ENCODE results near the gene HRH2.

HRH2 gene

DNA sequence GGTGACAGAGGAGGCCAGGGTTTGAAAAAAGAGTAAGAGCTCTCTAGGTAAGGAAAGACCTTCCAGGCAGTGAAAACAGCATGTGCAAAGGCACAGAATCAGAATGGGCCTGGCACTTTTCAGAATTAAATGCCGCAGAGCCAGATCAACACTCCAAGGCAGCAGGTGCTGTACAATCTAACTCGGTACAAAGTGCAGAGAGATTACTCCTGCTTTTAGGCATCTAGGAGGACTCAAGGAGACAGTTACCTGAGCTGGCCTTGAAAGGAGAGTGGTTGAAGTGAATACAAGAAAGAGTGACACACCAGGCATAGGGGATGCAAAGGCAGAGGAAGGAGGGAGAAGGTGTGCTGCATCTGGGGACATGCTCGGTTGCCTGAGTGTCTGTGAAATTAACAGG is 21.5 kb downstream of the HRH2 start:
- no peak for DNase-seq

DNA sequence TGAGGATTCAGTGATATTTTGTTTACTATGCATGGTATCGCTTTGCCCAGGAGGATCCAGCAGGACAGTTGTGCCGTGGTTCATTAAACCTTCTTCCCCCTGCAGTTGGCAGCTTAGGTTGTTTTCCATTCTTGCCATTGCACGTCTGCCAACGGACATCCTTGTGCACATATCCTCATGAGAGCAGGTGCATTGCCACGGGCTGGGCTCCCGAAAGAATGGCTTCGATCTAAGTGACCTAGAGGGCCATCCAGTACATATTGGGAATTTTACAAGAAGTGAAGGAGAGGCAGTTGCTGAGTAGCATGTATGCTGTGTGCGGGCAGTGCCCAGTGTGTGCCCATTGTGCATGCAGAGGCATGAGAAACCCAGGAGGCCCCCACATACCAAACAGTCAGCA is 22.1 kb downstream of the HRH2 start:
- DNase-seq: no peak

DNA sequence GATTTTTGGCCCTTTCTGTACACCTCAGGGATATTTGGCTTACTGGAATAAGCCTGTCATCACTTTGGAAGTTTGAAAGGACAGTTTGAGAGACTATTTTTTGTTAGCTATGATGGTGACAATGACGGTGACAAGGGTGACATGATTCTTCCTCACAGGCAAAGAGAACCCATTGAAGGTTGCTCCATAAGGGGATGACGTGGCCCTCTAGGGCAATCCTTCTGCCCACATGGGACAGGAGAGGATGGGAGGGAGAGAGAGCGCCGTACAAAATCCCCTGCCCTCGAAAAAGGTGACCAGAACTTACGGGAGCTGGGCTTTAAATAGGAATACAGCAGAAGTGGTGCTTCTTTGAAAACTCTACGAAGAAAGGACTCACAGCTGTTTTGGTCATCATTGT is 22.6 kb downstream of the HRH2 start:
- DNase-seq: no peak

DNA sequence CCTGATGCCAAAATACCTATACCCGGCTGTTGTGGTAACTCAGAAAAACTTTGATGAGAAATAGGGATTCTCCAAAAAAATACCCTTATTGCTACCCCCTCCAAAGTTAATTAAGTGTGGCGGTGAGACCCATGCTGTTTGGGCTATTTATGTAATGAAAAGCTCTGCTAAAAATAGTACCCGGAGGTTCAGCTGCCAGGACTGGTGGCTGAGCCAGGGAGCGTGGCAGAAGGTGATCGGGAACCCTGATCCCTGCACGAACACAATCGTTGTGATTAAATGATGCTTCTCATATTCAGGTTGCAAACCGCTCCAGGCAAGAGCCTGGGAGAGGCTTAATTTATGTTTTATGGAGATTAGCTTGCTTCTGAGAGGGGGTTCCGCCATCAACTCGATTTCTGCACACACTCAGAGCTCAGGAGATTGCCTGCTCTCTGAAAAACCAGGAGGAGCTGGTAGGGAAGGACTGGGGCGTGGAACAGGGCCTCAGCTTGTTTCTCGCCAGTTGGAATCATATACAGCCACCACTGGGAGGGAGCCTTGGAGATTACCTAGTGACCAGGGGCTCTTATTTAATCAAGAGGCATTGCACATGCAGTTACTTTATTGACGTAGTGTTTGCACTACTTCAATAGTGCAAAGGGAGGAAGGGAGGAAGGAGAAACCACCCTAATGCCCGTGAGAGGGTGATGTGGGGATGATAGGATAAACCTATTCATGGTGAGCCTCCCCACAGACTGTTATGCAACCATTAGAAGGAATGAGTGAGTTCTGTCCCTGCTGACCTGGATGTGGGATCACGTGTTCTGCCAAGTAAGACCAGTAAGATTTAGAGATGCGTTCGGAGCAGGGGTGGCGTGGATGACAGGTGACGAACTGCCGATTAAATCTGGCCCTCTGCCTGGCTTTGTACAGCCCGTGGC is 23.4 kb downstream of the HRH2 start:
- no peak for DNase-seq

DNA sequence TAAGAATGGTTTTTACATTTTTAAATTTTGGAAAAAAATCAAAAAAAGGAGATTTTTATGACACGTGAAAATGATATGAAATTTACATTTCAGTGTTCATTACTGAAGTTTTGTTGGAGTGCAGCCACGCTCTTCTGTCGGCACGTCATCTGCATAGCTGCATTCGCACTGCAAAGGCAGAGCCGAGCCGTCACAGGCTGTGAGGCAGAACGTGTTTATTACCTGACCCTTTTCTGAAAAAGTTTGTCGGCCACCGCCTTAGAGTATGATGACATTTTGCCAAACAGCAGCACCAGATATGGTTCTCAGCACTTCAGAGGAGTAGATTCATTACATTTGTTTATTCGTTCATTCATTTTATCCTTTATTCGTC is 24.1 kb downstream of the HRH2 start:
- no peak for DNase-seq

DNA sequence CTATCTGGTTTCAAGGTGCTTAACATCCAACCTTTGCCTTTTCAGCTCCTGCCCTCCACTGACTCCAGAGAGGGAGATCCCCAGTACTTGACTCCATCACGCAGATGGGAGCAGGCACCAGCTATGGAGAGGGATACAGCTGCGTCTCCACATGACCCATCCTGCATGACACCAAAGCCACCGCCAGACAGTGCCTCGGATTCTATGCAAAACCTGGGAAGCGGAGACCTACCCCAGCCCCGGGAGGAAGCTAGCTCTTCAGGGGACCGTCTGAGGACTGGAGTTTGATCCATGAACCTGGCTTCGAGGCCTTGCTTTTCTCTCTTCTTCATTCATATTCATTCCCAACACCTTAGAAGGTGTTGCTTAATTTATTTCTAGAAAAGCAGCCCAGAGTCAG is 24.8 kb downstream of the HRH2 start:
- no peak for DNase-seq

DNA sequence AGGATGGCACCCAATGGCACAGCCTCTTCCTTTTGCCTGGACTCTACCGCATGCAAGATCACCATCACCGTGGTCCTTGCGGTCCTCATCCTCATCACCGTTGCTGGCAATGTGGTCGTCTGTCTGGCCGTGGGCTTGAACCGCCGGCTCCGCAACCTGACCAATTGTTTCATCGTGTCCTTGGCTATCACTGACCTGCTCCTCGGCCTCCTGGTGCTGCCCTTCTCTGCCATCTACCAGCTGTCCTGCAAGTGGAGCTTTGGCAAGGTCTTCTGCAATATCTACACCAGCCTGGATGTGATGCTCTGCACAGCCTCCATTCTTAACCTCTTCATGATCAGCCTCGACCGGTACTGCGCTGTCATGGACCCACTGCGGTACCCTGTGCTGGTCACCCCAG is 25.4 kb downstream of the HRH2 start:
- DNase-seq: no peak

DNA sequence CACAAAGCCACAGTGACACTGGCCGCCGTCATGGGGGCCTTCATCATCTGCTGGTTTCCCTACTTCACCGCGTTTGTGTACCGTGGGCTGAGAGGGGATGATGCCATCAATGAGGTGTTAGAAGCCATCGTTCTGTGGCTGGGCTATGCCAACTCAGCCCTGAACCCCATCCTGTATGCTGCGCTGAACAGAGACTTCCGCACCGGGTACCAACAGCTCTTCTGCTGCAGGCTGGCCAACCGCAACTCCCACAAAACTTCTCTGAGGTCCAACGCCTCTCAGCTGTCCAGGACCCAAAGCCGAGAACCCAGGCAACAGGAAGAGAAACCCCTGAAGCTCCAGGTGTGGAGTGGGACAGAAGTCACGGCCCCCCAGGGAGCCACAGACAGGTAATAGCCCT is 26.1 kb downstream of the HRH2 start:
- DNase-seq: no peak

DNA sequence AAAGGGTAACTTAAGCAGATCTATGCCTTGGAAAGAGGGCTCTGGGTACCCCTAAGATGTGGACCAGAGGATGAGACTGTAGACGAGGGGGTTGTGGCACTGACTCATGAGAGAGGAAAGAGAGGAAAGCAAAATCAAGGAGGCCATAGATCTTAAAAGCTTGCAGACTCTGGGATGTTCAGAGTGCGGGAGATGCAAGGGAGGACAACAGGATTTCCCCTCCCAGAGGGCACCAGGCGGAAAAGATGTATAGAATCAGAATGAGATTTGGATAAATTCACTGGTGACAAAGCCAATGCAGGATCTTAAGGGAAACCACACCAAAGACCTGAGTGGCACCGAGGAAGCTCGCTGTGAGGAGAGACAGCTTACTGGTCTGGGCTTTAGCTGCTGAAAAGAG is 27.1 kb downstream of the HRH2 start:
- no peak for DNase-seq

DNA sequence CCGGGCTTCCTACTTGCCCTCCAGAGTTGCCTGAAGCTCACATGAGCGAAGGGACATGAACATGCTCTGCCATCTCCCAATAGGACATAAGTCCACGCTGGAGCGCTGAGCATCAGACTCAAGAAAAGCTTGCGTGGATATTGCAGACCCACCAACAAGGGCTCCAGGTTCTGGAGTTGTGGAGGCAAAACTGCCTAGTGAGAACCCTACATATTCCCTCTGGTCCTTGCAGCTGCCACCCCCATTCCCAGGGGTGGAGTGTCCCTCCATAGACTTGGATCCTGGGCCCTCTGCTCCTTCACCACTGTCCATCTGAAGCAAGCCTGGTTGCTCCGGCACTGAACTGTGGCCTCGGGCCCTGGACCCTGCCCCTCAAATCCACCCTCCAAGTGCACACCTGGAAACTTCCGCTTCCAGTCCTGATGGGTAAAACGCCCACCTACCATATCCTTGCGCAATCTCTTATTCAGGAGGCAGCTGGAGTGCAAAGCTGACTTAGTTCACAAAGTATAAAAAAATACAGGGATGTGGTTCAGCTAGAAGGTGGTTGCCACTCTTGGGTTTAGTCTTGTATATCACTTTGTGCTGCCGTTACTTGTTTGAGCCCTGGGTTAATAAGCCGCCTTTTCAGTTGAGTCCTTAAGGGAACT is 28.0 kb downstream of the HRH2 start:
- DNase-seq: no peak

DNA sequence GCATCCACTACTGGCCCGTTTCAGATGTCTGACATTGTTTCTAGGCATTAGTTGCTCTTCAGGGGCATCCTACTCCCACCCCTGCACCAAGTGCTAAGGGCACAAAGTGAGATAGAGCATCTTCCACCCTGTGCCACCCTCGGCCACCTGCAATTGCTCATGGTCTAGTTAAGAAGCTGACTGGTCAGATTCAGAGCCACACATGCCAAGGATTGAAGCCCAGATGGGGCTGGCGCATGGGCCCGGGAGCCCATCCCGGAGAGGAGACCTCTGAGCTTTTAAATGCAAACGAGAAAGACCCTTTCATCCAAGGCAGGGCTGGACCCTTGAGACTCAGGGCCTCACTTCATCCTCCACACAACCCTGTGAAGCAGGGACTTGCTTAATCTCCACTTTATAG is 28.5 kb downstream of the HRH2 start:
- DNase-seq: no peak

DNA sequence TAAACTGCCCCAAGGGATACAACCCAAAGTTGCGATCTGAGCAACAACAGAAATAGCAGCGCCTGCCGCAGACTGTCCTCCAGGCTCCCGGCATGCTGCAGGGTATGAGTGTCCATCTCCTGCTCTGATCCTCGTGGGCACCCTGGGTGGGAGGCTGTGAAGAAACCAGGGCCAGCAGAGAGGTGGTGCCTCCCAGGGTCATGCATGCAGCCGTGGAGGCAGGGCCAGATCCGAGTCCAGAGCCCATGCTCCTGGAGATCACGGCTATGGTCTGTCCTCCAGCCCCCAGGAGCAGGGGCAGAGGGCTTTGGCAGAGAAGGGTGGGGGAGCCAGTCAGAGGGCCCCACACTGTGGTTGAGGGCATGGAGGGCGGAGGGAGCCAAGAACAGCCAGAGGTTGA is 29.0 kb downstream of the HRH2 start:
- DNase-seq: no peak

DNA sequence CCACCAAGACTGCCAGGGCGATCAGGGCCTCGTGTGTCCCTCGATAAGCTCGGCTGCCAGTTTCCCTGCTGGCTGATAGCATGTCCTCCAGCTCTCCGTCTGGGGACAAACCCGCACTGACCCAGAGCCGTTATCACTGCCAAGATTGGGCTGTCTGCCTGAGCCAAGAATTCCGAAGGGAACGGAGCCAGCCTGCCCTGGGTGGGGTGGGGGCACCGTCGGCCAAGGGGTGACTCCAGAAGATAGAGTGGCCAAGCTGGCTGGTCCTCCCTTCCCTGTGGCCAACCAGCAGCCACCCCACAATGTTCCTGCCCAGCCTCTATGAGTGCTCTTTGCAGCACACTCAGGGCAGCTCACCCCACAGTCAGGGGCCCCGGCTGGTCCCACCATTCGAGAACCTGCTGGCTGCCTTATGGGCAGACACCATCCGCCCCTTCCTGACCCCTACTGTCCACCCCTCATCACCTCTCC is 29.4 kb downstream of the HRH2 start:
- no peak for DNase-seq

DNA sequence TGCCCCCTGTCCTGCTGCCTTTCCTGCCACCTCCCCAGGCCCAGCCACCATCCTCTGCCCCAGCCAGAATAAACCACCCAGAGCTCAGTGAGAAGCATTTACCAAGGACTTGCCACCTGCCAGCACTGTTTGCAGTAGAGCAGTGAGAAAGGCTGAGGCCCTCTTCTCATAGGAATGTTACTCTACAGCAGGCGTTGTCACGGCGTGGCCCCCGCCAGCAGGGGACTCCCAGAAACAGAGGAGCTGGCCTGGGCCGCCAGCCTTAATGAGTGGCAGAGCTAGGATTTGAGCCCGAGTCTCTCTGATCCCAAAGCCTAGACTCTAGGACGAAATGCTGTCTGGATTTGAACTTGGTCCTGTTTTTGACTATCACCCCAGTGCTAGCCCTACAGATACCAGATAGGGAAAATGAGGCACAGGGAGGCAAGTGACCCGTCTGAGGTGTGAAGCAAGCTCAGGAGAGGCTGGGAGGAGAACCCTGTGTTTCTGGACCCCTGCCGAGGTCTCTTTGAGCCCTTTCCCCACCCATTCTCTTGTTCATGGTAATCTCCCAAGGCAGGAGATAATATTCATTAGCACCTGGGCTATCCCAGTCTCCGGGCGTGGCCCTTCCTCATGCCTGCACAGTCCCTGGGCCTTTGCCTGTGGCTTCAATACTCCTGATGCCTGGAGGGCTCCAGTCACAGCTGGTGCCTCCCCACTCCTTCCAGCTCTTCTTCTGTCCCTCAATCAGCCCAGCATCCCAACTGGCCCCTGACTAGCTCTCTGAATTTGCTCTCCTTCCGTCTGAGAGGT is 30.7 kb downstream of the HRH2 start:
- no peak for DNase-seq

DNA sequence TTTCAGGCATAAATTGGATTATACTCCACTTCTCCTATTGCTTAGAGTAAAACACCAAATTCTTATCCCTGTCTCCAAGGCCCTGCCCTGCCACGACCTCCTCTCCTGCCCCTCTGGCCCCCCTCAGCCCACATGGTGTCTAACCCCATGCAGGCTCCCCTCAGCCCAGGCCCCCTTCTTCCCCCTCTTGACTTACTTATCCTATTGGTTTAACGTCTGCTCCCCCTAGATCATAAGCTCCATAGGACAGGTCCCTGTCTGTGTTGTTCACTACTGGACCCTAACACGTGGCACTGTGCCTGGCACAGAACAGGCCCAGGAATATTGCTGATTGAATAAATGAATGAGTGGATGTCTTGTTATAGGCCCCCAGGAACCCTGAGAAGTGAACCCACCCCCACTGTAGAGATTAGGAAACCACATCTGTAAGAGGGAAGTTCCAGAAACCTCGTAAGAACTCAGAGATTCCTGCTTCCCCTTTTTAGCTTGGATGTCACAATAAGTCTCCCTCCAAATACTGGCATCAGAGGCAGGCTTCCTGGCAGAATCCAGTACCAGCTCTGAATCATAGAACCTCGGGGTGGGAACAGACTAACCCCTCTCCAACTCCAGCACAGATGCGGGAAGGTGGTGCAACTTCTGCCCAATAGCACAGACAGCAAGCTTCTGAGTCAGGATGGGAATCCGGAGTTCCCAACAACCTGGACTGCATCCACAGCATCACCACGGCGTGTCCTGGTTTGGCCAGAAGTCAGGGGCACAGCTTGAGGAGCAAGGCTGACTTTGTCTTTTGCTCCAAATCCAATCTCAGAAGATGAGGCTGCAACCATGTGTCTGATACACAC is 31.5 kb downstream of the HRH2 start:
- DNase-seq: no peak

DNA sequence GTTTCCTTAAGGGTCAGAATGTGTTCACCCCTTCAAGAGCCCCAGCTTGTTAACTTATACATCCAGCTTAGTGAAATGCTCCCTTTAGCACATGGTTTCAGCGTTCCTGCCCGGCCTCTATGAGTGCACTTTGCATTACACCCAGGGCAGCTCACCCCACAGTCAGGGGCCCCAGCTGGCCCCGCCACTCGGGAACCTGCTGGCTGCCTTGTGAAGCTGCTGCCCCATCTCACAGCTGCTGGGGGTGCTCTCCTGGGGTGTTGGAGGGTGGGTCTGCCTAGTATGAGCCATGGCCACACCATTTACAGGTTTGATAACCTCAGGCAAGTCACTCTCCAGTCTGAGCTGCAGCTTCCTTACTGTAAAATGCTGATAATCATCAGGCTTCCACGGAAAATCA is 32.2 kb downstream of the HRH2 start:
- no peak for DNase-seq

DNA sequence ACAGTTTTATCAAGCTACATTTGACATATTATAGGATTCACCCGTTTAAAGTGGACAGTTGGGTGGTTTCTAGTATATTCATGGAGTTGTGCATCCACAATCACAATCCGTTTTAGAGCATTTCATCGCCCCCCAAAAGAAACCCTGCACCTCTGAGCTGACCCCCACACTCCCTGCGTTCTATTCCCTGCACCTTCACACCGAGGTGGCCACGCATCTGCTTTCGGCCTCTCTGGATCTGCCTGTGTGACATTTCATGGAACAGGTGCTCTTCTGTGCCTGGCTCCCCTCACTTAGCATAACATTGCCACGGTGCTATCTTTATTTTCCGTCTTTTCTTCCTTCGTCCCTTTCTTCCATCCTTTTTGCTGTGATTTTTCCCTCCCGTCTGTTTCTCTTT is 32.7 kb downstream of the HRH2 start:
- no peak for DNase-seq

DNA sequence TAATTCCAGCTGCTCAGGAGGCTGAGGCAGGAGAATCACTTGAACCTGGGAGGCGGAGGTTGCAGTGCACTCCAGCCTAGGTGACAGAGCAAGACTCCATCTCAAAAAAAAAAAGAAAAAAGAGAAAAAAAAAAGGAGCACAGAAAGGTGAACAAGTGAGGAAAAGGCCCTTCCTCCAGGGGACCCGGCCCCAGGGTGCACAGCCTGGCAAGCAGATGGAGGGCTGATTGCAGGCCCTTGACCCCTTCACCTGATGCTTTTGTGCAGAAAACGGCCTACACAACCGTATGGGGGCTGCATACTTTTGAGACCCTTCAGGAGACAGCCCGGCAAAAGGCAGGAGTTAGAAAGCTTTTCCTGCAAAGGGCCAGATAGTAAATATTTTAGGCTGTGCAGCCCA is 33.9 kb downstream of the HRH2 start:
- DNase-seq: no peak

DNA sequence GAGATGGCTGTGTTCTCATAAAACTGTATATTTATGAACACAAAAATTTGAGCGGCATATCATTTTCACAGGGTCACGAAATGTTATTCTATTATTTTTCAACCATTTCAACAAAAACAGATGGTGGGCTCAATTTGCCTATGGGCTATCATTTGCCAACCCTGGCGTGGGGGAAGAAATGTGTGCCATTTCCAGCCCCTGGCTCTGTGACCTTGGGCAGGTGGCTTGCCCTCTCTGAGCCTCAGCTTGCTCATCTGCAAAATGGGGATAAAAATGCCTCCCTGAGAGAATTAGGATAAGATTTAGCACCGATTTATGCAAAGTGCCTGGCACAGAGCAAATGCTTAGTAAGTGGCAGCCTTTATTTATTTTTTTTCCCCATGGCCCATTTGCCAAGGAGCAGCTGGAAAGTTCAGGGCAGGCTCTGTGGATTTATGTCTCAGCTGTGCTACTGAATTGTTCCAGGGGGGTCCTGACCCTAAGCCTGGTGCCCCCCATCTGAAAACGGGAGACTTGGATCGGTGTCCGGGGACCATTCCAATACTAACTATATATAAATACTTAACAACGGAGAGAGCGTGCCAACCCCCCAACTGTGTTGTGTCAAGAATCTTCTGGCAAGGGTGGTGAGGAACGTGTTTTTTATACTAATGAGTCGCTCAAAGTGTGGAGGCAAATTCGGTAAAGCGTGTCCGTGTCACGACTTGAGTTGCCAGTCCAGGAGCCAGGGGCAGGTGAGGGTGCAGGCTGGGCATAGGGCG is 34.5 kb downstream of the HRH2 start:
- no peak for DNase-seq

DNA sequence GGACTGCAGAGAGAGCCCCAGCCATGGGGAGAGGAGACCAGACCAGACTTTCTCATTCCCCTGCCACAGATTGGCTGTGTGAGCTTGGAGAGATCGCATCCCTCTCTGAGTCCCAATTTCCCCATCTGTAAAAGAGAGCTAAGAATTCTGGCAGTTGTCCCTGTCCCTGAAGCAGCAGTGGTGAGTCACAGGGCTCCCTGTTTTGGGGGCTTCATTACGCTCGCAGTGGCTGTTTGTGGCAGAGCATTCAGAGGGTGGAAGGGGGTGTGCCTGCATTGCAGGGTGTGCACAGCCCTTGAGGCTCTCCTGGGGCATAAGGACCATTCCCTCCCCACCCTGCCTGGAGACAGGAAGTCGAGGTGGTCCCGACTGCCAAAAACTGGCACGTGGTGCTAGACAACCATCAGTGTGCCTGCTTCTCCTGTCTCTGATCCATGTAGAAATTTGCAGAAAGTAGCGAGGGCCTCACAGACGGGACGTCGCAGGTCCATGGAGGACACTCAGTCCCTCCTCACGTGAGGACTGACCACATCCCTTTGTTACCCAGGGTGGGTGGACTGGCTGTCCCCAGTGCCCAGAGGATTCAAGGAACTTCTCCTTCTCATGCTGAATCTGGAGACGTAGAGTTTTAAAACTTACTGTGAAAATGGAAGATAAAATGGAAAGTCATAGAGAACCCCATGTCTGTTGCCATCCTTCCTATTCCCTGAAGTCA is 35.3 kb downstream of the HRH2 start:
- no peak for DNase-seq

DNA sequence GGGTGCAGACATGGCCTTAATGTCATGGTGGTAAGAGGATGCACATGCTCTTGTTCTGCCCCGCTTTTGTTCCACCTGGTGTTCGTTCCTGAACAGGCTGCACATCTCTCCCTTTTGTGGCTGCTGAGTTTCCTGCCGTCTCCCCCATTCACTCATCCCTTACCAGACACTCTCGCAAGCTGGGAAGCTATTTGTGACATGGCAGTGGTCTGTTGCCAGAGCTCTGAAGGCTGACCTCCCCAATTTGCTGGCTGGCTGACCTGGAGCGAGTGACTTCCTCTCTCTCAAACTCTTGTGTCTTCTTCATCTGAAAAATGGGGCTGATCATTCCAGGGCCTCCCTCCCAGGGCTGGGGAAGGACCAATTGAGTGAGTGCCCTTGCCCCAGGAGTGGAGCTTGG is 35.9 kb downstream of the HRH2 start:
- no peak for DNase-seq
